GM04504 (cell line): ENCODE results near the gene IL11RA.
A peak's percentile ranks its signal among the peaks of the same experiment; 100 is the strongest.

Experiments
- DNase-seq: peaks from one replicate; pipeline ENCODE4 v3.0.0-alpha.2; 2012; ENCODE audit warnings: low read depth

Gene IL11RA

DNA sequence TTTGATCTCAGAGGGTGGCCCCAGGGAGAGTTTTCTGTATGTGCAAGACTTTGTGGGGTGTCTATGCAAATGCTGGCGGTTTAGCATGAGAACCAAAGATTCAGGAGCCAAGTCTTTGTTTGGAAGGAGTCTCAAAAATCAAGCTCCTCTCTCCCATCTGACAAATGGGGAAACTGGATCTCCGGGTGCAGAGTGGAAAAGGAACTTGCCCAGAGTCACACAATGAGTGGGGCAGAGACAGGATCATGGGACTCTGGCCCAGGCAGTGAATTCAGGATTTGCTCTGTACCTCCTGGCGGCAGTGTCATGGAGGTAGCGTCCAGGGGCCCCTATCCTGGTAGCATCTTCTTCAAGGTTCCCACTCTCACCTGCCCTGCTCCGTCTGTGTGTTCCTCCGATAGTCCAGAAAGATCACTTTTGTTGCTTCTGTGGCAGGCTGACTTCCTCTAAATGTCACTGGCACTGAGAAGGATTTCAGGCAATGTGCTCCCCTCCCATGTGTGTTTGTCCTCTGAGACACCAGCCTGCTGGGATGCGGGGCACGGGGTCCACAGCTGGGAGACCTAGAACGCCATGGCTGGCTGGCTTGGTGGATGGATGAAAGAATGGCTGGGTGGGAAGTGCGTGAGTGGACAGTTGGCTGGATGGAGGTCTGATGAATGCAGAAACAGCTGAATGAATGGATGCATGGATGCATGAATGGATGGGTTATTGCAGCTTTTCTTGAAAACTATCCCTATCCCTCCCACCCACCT, 35.5 kb downstream of the IL11RA start:
- DNase-seq = no peak

DNA sequence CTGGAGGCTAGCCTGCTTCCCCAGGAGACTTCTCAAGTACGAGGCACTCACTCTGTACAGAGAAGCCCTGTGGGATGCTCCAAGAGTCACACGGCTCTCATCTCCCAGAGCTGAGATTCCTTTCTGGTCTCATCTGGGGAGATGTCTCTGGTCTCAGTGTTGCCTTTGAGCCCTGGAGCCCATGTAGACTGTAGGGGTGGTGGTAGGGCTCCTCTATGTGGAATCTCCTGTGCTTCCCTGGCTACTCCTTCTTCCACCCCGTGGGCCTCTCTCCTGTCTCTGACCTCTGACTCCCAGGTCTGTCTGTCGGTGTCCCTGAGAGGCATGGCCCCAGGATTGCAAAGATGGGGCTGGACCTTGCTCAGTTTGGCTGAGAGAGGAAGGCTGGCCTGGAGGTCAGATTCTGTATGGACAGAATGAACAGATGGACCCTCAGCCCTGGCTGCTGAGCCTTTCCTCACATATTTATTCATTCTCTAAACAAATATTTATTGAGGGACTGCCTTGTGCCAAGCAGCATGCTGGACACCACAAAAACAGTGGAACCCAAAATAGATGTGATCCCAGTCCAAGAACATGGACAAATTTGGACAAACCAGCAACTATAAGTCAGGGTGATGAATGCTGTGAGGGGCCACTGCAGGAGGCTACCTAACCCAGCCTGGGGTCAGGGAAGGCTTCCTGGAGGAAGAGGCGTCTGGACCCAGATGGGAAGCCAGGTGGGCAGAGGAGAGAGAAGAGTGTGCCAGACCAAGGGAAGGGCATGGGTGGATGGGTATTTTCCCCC, 36.5 kb downstream of the IL11RA start:
- no peak for DNase-seq

- DNase-seq = no peak
These were observed 37.1 kb downstream of the IL11RA start for GRCh38 chr9:34689116-34689470.

GRCh38 chr9:34689512-34689911, 37.5 kb downstream of the IL11RA start:
- no peak for DNase-seq

DNA sequence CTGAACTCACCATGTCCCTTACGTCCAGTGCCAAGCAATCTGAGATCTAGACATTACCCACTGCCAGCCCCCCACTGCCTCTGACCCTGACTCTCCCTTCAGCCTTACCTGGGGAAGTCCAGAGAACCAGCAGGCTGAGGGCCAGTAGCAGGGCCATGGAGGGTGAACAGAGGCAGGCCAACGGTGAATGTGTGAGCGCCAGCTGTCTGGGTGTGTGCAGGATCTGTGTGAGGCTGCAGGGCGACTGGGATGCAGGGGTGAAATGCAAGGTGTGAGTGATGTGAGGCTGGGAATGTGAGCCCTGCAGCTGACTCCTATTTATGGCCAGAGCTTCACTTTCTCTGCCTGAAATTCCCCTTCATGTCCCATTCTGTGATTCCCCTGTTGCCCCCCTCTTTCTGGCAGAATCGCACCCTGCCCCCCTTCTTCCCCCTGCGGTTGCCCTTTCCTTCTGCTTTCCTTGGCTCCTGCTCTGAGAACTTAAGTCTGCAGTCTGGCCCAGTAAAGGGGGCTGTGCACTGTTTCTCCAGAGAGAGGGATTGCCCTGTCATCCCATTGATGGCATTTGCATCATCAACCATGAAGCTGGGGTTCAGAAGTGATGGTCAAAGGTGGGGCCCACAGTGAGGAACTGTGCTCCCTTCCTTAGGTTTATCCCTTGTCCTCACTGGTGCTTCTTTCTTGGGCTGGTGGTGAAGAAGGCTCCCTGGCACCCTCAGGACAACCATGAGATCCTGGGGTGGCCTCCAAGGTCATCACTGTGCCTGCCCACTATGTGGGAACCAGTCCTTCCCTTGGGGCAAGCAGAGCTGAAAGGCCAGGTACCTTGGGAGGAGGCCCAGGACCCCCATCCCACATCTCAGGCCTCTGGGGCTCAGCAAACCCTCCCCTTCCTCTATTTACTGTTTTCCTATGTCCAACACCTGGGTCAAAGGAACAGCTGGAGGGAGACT, 39.3 kb downstream of the IL11RA start, which contains the start of gene CCL19:
Gene CCL19 (minus strand): TSS at position 294 of the 953 bp plus-strand sequence. CDS start 137 bp downstream, at position 157.
- no peak for DNase-seq

- DNase-seq = no peak
These were observed 39.9 kb downstream of the IL11RA start for GRCh38 chr9:34691936-34692315.

DNA sequence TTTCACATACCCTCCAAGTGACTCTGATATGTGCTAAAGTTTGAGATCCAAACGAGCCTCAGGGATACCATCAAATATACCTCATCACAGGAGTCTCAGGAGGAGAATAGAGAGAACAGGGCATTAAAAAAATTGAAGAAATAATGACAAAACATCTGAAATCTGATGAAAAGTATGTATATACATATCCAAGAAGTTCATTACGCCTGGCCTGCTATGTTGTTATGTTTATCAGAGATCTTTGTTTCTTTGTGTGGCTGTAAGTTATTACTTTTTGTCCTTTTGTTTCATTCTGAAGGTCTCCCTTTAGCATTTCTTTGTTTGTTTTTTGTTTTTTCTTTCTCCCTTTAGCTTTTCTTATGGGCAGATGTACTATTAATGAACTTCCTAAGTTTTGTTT, 41.6 kb downstream of the IL11RA start:
- DNase-seq = no peak

DNA sequence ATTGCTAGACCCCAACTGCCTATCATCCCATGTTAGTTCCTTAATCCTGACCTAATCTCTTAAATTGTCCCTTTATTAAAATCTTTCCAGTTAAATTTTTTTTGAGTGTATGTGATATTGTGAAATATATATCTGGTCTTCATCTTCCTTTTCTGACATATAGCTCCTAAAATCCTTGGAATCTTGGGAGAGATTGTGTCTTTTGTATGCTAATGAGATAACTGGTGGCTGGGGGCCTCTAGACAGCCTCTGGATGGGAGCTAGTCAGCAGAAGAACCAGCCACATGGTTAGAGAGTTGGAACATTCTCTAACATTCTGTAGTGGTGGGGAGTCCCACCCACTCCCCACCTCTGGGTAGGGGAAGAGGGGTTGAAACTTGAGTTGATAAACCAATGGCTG, 42.8 kb downstream of the IL11RA start:
- no peak for DNase-seq

GRCh38 chr9:34701023-34701768, 49.2 kb downstream of the IL11RA start:
- DNase-seq = no peak

- peak; percentile 72 for DNase-seq
These were observed 50.1 kb downstream of the IL11RA start for GRCh38 chr9:34701769-34702736.

DNA sequence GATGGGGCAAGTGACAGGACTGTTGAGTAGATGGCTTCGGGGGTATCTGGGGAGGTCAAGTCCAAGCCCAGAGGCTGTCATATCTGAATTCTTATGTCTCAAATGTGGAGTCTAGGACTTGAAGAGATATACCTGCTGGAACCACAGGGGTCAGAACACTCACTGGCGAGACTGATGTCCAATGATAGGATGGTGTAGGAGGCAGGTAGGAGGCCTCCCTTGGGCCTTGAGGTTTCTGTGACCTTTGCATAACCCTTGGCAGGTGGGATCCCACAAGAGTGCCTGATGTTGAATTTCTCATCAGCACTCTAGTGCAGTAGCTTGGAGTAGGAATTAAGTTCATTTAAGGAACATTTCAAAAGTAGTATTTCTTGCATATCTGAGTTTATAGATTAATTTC, 55.1 kb downstream of the IL11RA start:
- DNase-seq = no peak

DNA sequence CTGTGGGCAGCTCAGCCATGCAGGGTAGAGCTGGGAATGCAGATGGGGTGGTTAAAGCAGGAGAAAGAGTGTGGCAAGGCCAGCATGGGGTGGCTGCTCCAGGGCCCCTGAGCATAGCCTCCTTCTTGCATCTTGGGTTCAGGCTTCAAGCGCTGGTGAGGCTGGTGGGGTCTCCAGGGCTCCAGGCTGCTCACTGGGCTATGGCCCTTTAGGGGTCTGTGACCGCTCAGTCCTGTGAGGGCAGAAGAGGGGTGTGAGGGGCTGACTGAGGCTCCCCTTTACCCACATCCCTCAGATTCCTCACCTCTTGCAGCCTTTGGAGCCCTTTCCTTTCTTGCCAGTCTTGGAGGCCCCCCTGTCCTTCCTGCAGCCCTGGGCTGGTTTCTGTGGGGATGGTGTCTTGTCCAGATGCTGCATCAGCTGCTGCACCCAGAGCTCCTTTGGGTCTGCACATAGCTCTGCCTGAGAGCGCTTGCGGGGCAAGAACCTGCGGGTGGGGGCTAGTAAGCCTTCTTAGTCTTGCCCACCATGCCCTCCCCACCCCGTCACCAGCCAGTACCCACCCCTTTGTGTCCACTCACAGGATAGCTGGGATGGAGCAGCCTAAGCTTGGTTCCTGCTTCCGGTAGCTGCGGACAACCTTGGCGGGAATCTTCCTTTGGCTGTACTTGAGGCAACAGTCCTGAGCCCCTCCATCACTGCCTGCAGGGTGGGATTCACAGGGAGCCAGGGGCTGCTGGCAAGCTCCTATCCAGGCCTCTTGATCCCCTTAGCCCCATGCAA, 57.4 kb downstream of the IL11RA start:
- DNase-seq = no peak

- DNase-seq = no peak
These were observed 58.0 kb downstream of the IL11RA start, which contains the start of gene CCL21 for GRCh38 chr9:34710023-34710422. TSS of gene CCL21 (minus strand) at chr9:34710136. CDS start at chr9:34710066, 70 bp downstream.
